ENCODE data around the gene NUP133. TPM values are rescaled to one million over a fixed set of nuclear protein-coding genes. Genes with fewer than 3 reads are reported as not detected.

Gene NUP133
- total and polyA plus RNA-seq, 2 of the 4 experiments (the other 2 are of a cell fraction) = 13.4 to 30.5 TPM

GRCh38 chr1:229547542-229547941, 39.4 kb upstream of the NUP133 start:
- no peak overlapping the region for H3K14ac ChIP-seq (replicated peaks; ENCODE audit: low read depth, low read length)
- H2BK15ac ChIP-seq (ENCODE audit: low read depth, low read length) = no peak overlapping the region
- H3K56ac ChIP-seq (ENCODE audit: extremely low read depth, insufficient read depth, low read length) = no peak overlapping the region
- H2BK20ac ChIP-seq (ENCODE audit: low read depth, low read length) = no peak overlapping the region
- WGBS, 2 experiments (ENCODE audit: extremely low coverage in 2 of 2, insufficient read length in 1 of 2) = no CpG with 5 or more reads among the region's 7 CpGs
- H4K20me1 ChIP-seq (ENCODE audit: insufficient read depth, low read length) = peaks cover 3% of the 10 kb centered on the region; the same call in 1 of the 2 replicates
- in situ Hi-C loops (cut with MboI; ENCODE audit: low sequenced_read_pairs) (no loop called here), intact Hi-C loops (cut with micrococcal nuclease) (no loop called here), dilution Hi-C loops (cut with HindIII; ENCODE audit: low sequenced_read_pairs, unreplicated experiment) (no loop called here)
- no peak overlapping the region for H4K8ac ChIP-seq (ENCODE audit: low read depth in 2 of 2, low read length in 2 of 2)
- H3K9me3 ChIP-seq (ENCODE audit: control insufficient read depth, insufficient read depth, low read length) = no peaks in the 10 kb centered on the region
- H3K23ac ChIP-seq (ENCODE audit: low read depth, low read length) = no peak overlapping the region
- H3K4me2 ChIP-seq (ENCODE audit: low read depth, low read length) = no peak overlapping the region
- no peak overlapping the region for H2BK120ac ChIP-seq (ENCODE audit: low read depth, low read length)
- peaks cover 3% of the 10 kb centered on the region; the same call in 1 of the 2 replicates for H3K9me1 ChIP-seq (ENCODE audit: insufficient read depth, low read length)
- H3K4ac ChIP-seq (ENCODE audit: low read depth, low read length) = no peak overlapping the region
- H2AK5ac ChIP-seq (ENCODE audit: low read depth, low read length) = no peak overlapping the region
- no peak overlapping the region for H2AFZ ChIP-seq (replicated peaks; ENCODE audit: low read length, poor library complexity)
- peaks cover 45 to 51% of the 10 kb centered on the region in 2 experiments for H3K79me1 ChIP-seq (ENCODE audit: low read depth in 1 of 2, low read length in 2 of 2)
- H3K27ac ChIP-seq (ENCODE audit: insufficient read depth, low read length) = no peak overlapping the region
- TF ChIP-seq FOS (IDR thresholded peaks at IDR 0.05; ENCODE audit: low read depth, low read length) = no peak
- no peak for TF ChIP-seq USF2 (IDR thresholded peaks at IDR 0.05; ENCODE audit: low read depth, low read length)
- no peak for TF ChIP-seq MAFK (IDR thresholded peaks at IDR 0.05; ENCODE audit: low read depth, low read length)
- TF ChIP-seq NFE2L2 (IDR thresholded peaks at IDR 0.05; ENCODE audit: low read depth, low read length) = no peak
- TF ChIP-seq ELK1 (IDR thresholded peaks at IDR 0.05; ENCODE audit: borderline replicate concordance, low read depth, low read length) = no peak
- TF ChIP-seq CHD1 (IDR thresholded peaks at IDR 0.05; ENCODE audit: low read depth, low read length) = no peak
- TF ChIP-seq CEBPB (IDR thresholded peaks at IDR 0.05; ENCODE audit: low read depth, low read length) = no peak
- no peak for TF ChIP-seq CTCF (conservative IDR thresholded peaks at IDR 0.05; ENCODE audit: low read depth, low read length)
- no peak for TF ChIP-seq SMC3 (IDR thresholded peaks at IDR 0.05; ENCODE audit: low read depth, low read length)
- TF ChIP-seq RCOR1 (IDR thresholded peaks at IDR 0.05; ENCODE audit: insufficient replicate concordance, low read length) = no peak
- TF ChIP-seq RAD21 (IDR thresholded peaks at IDR 0.05; ENCODE audit: low read length) = no peak
- TF ChIP-seq POLR2A (IDR thresholded peaks at IDR 0.05; ENCODE audit: low read depth, low read length) = no peak
- TF ChIP-seq BHLHE40 (IDR thresholded peaks at IDR 0.05; ENCODE audit: low read depth, low read length) = no peak
- no peak for TF ChIP-seq RFX5 (IDR thresholded peaks at IDR 0.05; ENCODE audit: low read depth, low read length)
- no peak for TF ChIP-seq MXI1 (IDR thresholded peaks at IDR 0.05; ENCODE audit: borderline replicate concordance, low read depth, low read length)
- TF ChIP-seq MAZ (IDR thresholded peaks at IDR 0.05; ENCODE audit: borderline replicate concordance, low read depth, low read length) = no peak
- no peak for DNase-seq
- no TSS peak for BruUV-seq (replicated peaks)
- H4K5ac ChIP-seq (ENCODE audit: low read depth, low read length) = no peak overlapping the region
- H3K4me1 ChIP-seq (ENCODE audit: control insufficient read depth, insufficient read depth, low read length) = no peaks in the 10 kb centered on the region
- CTCF ChIA-PET = interaction anchor here (1.8 kb wide), 1 partner anchor 11 kb away, joined by 6 read pairs; the partner anchor contains the start of gene ABCB10
- H2AK9ac ChIP-seq (replicated peaks; ENCODE audit: low read depth, low read length, poor library complexity) = no peak overlapping the region
- no peak overlapping the region for H2BK5ac ChIP-seq (ENCODE audit: low read depth, low read length, poor library complexity, severe bottlenecking)
- no peak overlapping the region for H3K4me3 ChIP-seq (ENCODE audit: insufficient read depth, low read depth, low read length)
- H3K36me3 ChIP-seq (ENCODE audit: control insufficient read depth, insufficient read depth, low read length) = peaks cover 7% of the 10 kb centered on the region
- H4K91ac ChIP-seq (ENCODE audit: insufficient read depth, low read depth, low read length) = no peak overlapping the region
- no peak overlapping the region for H3K9ac ChIP-seq (ENCODE audit: low read depth, low read length)
- H3K18ac ChIP-seq (ENCODE audit: low read depth, low read length) = no peak overlapping the region
- no peaks in the 10 kb centered on the region for H3K27me3 ChIP-seq (ENCODE audit: control insufficient read depth, insufficient read depth, low read length)
- ATAC-seq (ENCODE audit: low read depth) = peak; percentile 44
- POLR2A ChIA-PET (ENCODE audit: unreplicated experiment) = no interaction called here
